Forelimb muscle (tissue), 1 donor: ENCODE results near the gene KCNAB1. TPM values are rescaled to one million over a fixed set of nuclear protein-coding genes. Genes with fewer than 3 reads are reported as not detected.
"Not testable (repeated sequence)": the region's sequence is repeated elsewhere in the genome, so short reads cannot be mapped to it uniquely, and the experiment has no call there.

Experiments used
- DNase-seq: peaks from one replicate; pipeline ENCODE4 v3.0.0-alpha.2; 2013; ENCODE audit warnings: low read depth
- polyA plus RNA-seq: library from polyadenylated mRNA; unstranded; fragments of 120-200 nt; gene quantifications from one replicate; pipeline ENCODE4 v1.2.1, GENCODE V29; 2013; ENCODE audit not compliant: insufficient read length

The KCNAB1 gene
- polyA plus RNA-seq, 1 donor = 4.3 TPM

- DNase-seq = no peak
Measured at GRCh38 chr3:156176048-156176447, 55.7 kb downstream of the KCNAB1 start.

GRCh38 chr3:156176629-156177210 lies 56.3 kb downstream of the KCNAB1 start:
- no peak for DNase-seq

GRCh38 chr3:156180077-156180476 lies 59.7 kb downstream of the KCNAB1 start:
- DNase-seq = no peak

GRCh38 chr3:156181509-156181908 lies 61.1 kb downstream of the KCNAB1 start:
- DNase-seq = no peak

- DNase-seq = no peak
Measured at GRCh38 chr3:156183396-156183795, 63.0 kb downstream of the KCNAB1 start.

- DNase-seq = no peak
Measured at GRCh38 chr3:156184156-156184555, 63.8 kb downstream of the KCNAB1 start.

- no peak for DNase-seq
Measured at GRCh38 chr3:156187146-156187769, 66.9 kb downstream of the KCNAB1 start.

- no peak for DNase-seq
Measured at GRCh38 chr3:156188757-156189156, 68.4 kb downstream of the KCNAB1 start.

GRCh38 chr3:156189927-156190326 lies 69.5 kb downstream of the KCNAB1 start:
- no peak for DNase-seq

- not testable (repeated sequence) for DNase-seq
Measured at GRCh38 chr3:156194945-156195344, 74.6 kb downstream of the KCNAB1 start.

- DNase-seq = not testable (repeated sequence)
Measured at GRCh38 chr3:156197152-156197551, 76.8 kb downstream of the KCNAB1 start.

- no peak for DNase-seq
Measured at GRCh38 chr3:156201411-156202405, 81.3 kb downstream of the KCNAB1 start.

GRCh38 chr3:156206157-156206556 lies 85.8 kb downstream of the KCNAB1 start:
- DNase-seq = no peak

- DNase-seq = no peak
Measured at GRCh38 chr3:156207802-156208685, 87.7 kb downstream of the KCNAB1 start.

GRCh38 chr3:156209631-156210335 lies 89.4 kb downstream of the KCNAB1 start:
- DNase-seq = no peak

- DNase-seq = no peak
Measured at GRCh38 chr3:156211583-156211982, 91.2 kb downstream of the KCNAB1 start.

GRCh38 chr3:156214676-156215075 lies 94.3 kb downstream of the KCNAB1 start:
- no peak for DNase-seq

GRCh38 chr3:156215751-156216150 lies 95.4 kb downstream of the KCNAB1 start:
- no peak for DNase-seq

GRCh38 chr3:156216216-156216615 lies 95.8 kb downstream of the KCNAB1 start:
- DNase-seq = no peak

- DNase-seq = no peak
Measured at GRCh38 chr3:156216852-156217251, 96.5 kb downstream of the KCNAB1 start.
